Panc1 (cell line): Measurements from ENCODE around the gene KIF26B. TPM values are rescaled to one million over a fixed set of nuclear protein-coding genes. Genes with fewer than 3 reads are reported as not detected.

ENCODE experiments used
- ATAC-seq: fragments of 200-7000 bp; cut with Tn5 transposase; 2 replicates; pipeline ENCODE4 v1.9.1; 2020; ENCODE audit warnings: mild to moderate bottlenecking, moderate library complexity
- BruUV-seq: library from RNA; stranded (reverse); fragments of 400-500 nt; replicated peaks from 2 replicates; lab custom pipeline; 2021; lab: Mats Ljungman, UMichigan
- CTCF ChIA-PET: fragments of 300-600 bp; sonication (Branson Sonifier 250); formaldehyde crosslinking; loops from one replicate; lab custom pipeline; 2022; ENCODE audit warnings: antibody characterized with exemption; lab: Charles Lee
- POLR2A ChIA-PET: fragments of 300-600 bp; sonication (Branson Sonifier 250); formaldehyde crosslinking; loops from one replicate; lab custom pipeline; 2022; ENCODE audit warnings: antibody characterized with exemption; lab: Charles Lee
- DNase-seq: peaks from one replicate; pipeline ENCODE4 v3.0.0-alpha.2; 2010; ENCODE audit warnings: low read depth, low spot score
- H3K27ac ChIP-seq: 2 replicates; pipeline ENCODE4 v1.5.1; 2011; ENCODE audit warnings: mild to moderate bottlenecking, low read length, inconsistent platforms
- H3K27me3 ChIP-seq: fragments of 200-500 bp; sonication (Bioruptor generic); 2 replicates; pipeline ENCODE4 v1.6.0; 2014; ENCODE audit warnings: low read length, inconsistent platforms; ENCODE audit not compliant: control insufficient read depth, insufficient read depth
- H3K36me3 ChIP-seq: fragments of 200-500 bp; sonication (Bioruptor generic); 2 replicates; pipeline ENCODE4 v1.5.1; 2014; ENCODE audit warnings: inconsistent platforms, mild to moderate bottlenecking, low read length, moderate library complexity; ENCODE audit not compliant: control insufficient read depth, insufficient read depth
- H3K4me1 ChIP-seq: 2 replicates; pipeline ENCODE4 v1.5.1; 2011; ENCODE audit warnings: inconsistent platforms, mild to moderate bottlenecking, low read length, moderate library complexity; ENCODE audit not compliant: control insufficient read depth, insufficient read depth
- H3K4me3 ChIP-seq, 2 experiments: 2 replicates each; pipeline ENCODE4 v1.5.1; 2011 to 2012; ENCODE audit warnings: low read depth in 2 of 2, low read length in 2 of 2, mild to moderate bottlenecking in 2 of 2, inconsistent platforms in 1 of 2, moderate library complexity in 1 of 2
- H3K9me3 ChIP-seq: fragments of 200-500 bp; sonication (Bioruptor generic); 2 replicates; pipeline ENCODE4 v1.5.1; 2014; ENCODE audit warnings: low read depth, mild to moderate bottlenecking, inconsistent platforms, low read length, moderate library complexity; ENCODE audit not compliant: control insufficient read depth, insufficient read depth
- CTCF ChIP-seq: fragments of 450-650 bp; IDR thresholded peaks from 2 replicates; pipeline ENCODE4 v1.5.1; 2017; ENCODE audit warnings: mild to moderate bottlenecking
- POLR2AphosphoS5 ChIP-seq: IDR thresholded peaks from 2 replicates; pipeline ENCODE4 v1.6.1; 2012; ENCODE audit warnings: mild to moderate bottlenecking, low read depth, low read length, moderate library complexity
- REST ChIP-seq, 2 experiments: IDR thresholded peaks; 2 replicates each; pipeline ENCODE4 v1.6.1; 2011 to 2012; ENCODE audit warnings: low read depth in 2 of 2, control low read depth in 1 of 2, low read length in 1 of 2, mild to moderate bottlenecking in 1 of 2, moderate library complexity in 1 of 2; ENCODE audit not compliant: insufficient read depth in 1 of 2
- SIN3A ChIP-seq: IDR thresholded peaks from 2 replicates; pipeline ENCODE4 v1.6.1; 2012; ENCODE audit warnings: low read depth, mild to moderate bottlenecking, low read length, moderate library complexity, borderline replicate concordance; ENCODE audit not compliant: insufficient read depth
- TCF7L2 ChIP-seq: IDR thresholded peaks from 2 replicates; pipeline ENCODE4 v1.6.1; 2011; ENCODE audit warnings: mild to moderate bottlenecking, low read depth, low read length, inconsistent platforms
- in situ Hi-C: cut with HindIII; loops from 2 replicates; pipeline ENCODE4 v1.10.0; 2016; ENCODE audit warnings: low sequenced_read_pairs, low pct_unique_long_range_greater_than_20kb
- intact Hi-C: fragments of 100-400 bp; cut with micrococcal nuclease; formaldehyde crosslinking; loops from one replicate; pipeline ENCODE4 v1.10.0; 2022; ENCODE audit not compliant: unreplicated experiment
- total RNA-seq: library from RNA; stranded (reverse); gene quantifications from one replicate; pipeline ENCODE4 v1.2.1, GENCODE V29; 2021; ENCODE audit not compliant: unreplicated experiment

The KIF26B gene
- total RNA-seq, 1 experiment from 2014 or later = 0.33 TPM

GRCh38 chr1:245279346-245279745 lies 124.6 kb downstream of the KIF26B start:
- H3K27me3 ChIP-seq = no peaks in the 10 kb centered on the region
- no peak overlapping the region for H3K4me3 ChIP-seq
- no TSS peak for BruUV-seq
- no peak for TF ChIP-seq SIN3A
- TF ChIP-seq POLR2AphosphoS5 = no peak
- TF ChIP-seq REST (IDR thresholded peaks at IDR 0.05; ENCODE audit: insufficient read depth in 1 of 2, low read depth in 2 of 2, low read length in 1 of 2) = no peak
- no peak for TF ChIP-seq CTCF
- TF ChIP-seq TCF7L2 = no peak
- no peak for DNase-seq
- ChIA-PET CTCF (no interaction called here), POLR2A (interaction anchor here (0.6 kb wide), 1 partner anchor 23 kb away, joined by 5 read pairs; no protein-coding TSS in a partner anchor)
- in situ Hi-C loops = no loop called here
- no peaks in the 10 kb centered on the region for H3K4me1 ChIP-seq
- no peaks in the 10 kb centered on the region for H3K36me3 ChIP-seq
- no peak overlapping the region for H3K27ac ChIP-seq
- ATAC-seq = no peak
- no peaks in the 10 kb centered on the region for H3K9me3 ChIP-seq
- intact Hi-C loops = no loop called here

GRCh38 chr1:245283001-245283400 lies 128.2 kb downstream of the KIF26B start:
- Histone ChIP-seq H3K4me3 (no peak overlapping the region), H3K9me3 (no peaks in the 10 kb centered on the region), H3K36me3 (no peaks in the 10 kb centered on the region), H3K4me1 (no peaks in the 10 kb centered on the region), H3K27me3 (no peaks in the 10 kb centered on the region), H3K27ac (no peak overlapping the region)
- POLR2A ChIA-PET = interaction anchor here (0.6 kb wide), 1 partner anchor 13 kb away, joined by 4 read pairs; no protein-coding TSS in a partner anchor
- intact Hi-C loops = no loop called here
- in situ Hi-C loops = no loop called here
- DNase-seq = no peak
- ATAC-seq = no peak
- CTCF ChIA-PET = no interaction called here
- no peak for TF ChIP-seq POLR2AphosphoS5
- TF ChIP-seq CTCF = no peak
- TF ChIP-seq SIN3A = no peak
- BruUV-seq = no TSS peak
